CD4-positive, alpha-beta T cell treated with Interleukin-2 at 100 ng/mL for 4 hours (primary cell): ENCODE measurements around the gene TFPI.
"Not testable (repeated sequence)": the region's sequence is repeated elsewhere in the genome, so short reads cannot be mapped to it uniquely, and the experiment has no call there.

Experiments
- DNase-seq: peaks from one replicate; pipeline ENCODE4 v3.0.0-alpha.2; 2020; ENCODE audit warnings: low spot score

Gene TFPI

DNA sequence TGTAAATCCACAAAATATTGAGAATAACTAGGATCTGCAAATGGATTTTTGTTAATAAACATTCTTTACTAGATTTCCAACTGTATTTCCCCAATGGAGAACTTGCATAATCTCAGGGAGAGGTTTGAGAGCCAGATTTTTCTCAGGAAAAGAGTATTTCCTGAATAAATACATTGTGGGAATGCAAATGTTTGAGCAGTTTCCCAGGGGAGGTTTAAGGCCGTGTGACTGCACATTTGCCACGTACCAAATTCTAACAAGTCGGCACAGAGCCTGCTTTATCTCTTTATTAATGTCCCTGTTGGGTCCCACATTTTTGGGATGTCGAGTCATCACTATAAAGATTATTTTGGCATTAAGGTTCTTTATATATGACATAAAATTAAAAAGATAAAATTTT lies 27.0 kb downstream of the TFPI start:
- no peak for DNase-seq

DNA sequence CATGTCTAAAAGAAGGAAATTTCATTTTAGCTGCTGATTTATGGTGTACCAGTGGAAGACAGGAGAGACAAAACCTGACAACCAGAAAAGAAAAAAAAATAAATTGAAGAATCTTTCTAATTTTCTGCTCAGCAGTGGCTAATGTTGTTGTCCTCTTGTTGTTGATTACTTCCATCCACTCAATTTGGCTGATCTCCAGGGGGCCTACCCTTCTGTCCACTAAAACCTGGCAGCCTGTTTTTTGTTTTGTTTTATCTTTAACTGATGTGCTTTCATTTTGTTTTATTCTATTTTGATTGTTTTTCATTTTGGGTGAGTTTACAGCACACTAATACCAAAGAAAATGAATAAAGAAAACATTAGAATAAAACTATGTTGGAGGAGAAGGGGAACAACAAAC lies 27.4 kb downstream of the TFPI start:
- DNase-seq: no peak

DNA sequence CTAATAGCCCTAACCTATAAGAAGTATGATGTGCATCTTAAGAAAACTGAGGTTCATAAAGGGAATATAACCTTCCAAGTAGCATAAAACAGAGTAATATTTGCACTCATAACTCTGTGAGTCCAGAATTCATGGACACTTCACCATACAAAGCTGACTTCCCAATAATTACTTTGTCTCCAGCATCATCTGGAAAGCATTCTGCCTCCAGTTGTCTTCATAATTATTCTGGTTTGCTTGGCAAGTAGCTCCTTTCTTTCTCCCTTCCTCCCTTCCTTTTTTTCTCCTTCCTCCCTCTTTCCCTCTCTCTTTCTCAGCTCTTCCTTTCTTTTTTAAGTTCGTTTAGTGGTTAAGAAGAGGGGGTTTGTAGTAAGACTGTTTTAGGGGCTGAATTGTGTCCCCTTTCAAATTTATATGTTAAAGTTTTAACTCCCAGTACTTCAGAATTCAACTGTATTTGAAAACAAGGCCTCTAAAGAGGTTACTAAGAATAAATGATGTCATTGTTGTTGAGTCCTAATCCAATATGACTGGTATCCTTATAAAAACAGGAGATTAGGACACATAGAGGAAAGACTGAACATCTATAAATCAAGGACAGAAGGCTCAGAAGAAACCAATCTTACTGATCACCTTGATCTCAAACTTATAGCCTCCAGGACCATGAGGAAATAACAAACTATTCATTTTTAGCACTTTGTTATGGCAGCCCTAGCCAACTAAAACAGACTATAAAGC lies 28.9 kb downstream of the TFPI start:
- DNase-seq: no peak

DNA sequence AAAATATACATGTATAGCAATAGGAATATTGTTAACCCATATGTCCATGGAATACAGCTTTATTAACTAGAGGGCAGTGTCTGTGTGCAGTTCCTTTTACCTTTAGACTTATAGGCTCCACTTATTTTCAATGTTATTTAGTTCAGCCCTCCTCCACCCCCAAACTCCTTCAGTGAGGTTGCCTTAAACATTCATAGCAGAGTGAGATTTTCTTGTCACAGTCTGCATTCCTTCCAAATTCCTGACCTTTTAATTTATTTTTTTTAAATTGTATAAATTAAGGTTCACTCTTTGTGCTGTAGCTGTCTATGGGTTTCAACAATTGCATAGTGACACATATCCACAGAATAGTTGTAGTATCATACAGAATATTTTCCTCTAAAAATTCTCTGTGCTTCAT lies 30.9 kb downstream of the TFPI start:
- no peak for DNase-seq

DNA sequence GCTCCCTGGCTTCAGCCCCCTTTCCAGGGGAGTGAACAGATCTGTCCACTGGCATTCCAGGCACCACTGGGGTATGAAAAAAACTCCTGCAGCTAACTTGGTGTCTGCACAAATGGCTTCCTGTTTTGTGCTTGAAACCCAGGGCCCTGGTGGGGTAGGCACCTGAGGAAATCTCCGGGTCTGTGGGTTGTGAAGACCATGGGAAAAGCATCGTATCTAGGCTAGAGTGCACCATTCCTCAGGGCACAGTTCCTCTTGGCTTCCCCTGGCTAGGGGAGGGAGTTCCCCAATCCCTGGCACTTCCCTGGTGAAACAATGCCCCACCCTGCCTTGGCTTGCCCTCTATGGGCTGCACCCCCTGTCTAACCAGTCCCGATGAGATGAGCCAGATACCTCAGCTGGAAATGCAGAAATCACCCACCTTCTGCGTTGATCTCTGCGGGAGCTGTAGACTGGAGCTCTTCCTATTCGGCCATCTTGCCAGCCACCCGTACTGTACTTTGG lies 34.1 kb downstream of the TFPI start:
- no peak for DNase-seq

DNA sequence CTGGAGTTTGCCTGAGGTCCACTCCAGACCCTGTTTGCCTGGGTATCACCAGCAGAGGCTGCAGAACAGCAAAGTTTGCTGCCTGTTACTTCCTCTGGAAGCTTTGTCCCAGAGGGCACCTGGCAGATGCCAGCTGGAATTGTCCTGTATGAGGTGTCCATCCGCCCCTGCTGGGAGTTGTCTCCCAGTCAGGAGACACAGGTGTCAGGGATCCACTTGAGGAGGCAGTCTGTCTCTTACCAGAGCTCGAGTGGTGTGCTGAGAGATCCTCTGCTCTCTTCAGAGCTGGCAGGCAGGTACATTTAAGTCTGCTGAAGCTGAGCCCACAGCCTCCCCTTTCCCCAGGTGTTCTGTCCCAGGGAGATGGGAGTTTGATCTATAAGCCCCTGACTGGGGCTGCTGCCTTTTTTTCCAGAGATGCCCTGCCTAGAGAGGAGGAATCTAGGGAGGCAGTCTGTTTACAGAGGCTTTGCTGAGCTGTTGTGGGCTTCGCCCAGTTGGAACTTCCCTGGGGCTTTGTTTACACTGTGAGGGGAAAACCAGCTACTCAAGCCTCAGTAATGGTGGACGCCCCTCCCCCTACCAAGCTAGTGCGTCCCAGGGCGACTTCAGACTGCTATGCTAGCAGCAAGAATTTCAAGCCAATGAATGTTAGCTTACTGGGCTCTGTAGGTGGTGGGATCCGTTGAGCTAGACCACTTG lies 34.7 kb downstream of the TFPI start:
- DNase-seq: no peak

DNA sequence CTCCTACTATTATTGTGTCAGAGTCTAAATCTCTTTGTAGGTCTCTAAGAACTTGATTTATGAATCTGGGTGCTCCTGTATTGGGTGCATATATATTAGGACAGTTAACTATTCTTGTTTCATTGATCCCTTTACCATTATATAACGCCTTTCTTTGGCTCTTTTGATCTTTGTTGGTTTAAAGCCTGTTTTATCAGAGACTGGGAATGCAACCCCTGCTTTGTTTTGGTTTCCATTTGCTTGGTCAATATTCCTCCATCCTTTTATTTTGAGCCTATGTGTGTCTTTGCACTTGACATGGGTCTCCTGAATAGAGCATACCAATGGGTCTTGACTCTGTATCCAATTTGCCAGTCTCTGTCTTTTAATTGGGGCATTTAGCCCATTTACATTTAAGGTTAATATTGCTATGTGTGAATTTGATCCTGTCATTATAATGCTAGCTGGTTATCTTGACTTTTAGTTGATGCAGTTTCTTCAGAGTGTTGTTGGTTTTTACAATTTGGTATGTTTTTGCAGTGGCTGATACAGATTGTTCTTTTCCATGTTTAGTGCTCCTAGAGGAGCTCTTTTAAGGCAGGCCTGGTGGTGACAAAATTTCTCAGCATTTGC lies 36.4 kb downstream of the TFPI start:
- DNase-seq: not testable (repeated sequence)

DNA sequence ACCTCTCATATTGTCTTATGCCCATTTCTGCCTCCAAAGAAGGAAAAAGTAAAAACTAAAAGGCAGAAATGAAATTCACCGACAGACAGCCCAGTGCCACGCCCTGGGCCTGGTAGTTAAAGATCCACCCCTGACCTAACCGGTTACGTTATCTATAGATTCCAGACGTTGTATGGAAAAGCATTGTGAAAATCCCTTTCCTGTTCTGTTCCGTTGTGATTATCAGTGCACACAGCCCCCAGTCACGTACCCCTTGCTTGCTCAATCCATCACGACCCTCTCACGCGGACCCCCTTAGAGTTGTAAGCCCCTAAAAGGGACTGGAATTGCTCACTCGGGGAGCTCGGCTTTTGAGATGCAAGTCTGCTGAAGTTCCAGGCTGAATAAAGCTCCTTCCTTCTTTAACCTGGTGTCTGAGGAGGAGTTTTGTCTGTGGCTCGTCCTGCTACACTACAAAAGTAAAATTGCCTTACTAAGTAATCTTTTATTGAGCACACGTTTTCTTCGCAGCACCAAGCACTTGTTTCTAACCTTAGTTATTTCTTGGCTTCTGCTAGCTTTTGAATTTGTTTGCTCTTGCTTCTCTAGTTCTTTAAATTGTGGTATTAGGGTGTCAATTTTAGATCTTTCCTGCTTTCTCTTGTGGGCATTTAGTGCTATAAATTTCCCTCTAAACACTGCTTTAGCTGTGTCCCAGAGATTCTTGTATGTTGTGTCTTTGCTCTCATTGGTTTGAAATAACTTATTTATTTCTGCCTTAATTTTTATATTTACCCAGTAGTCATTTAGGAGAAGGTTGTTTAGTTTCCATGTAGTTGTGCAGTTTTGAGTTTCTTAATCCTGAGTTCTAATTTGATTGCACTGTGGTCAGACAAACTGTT lies 37.4 kb downstream of the TFPI start:
- not testable (repeated sequence) for DNase-seq

DNA sequence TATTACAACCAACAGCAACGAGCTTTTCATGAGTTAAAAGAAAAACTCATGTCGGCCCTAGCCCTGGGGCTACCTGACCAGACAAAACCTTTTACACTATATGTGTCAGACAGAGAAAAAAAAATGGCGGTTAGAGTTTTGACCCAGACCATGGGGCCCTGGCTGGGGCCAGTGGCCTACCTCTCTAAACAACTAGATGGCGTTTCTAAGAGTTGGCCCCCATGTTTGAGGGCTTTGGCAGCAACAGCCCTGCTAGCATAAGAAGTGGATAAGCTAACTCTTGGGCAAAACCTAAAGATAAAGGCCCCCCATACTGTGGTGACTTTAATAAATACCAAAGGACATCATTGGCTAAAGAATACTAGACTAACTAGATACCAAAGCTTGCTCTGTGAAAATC lies 39.3 kb downstream of the TFPI start:
- no peak for DNase-seq

DNA sequence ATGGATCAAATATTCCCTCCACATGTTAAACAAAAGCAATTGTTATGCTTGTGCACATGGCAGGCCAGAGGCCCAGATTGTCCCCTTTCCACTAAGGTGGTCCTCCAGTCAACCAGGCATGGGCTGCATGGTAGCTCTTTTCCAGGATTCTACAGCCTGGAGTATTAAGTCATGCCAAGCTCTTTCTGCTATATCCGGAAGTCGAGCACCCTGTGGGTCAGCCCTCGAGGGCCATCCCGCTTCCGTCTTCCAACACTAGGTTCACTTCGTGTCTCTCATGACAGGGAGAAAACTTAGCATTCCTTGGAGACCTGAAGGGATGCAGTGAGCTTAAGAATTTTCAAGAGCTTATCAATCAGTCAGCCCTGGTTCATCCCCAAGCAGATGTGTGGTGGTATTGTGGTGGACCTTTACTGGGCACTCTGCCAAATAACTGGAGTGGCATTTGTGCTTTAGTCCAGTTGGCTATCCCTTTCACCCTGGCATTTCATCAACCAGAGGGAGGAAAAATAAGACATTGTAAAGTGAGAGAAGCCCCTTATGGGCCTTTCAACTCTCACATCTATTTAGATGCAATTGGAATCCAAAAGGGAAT lies 39.9 kb downstream of the TFPI start:
- not testable (repeated sequence) for DNase-seq

DNA sequence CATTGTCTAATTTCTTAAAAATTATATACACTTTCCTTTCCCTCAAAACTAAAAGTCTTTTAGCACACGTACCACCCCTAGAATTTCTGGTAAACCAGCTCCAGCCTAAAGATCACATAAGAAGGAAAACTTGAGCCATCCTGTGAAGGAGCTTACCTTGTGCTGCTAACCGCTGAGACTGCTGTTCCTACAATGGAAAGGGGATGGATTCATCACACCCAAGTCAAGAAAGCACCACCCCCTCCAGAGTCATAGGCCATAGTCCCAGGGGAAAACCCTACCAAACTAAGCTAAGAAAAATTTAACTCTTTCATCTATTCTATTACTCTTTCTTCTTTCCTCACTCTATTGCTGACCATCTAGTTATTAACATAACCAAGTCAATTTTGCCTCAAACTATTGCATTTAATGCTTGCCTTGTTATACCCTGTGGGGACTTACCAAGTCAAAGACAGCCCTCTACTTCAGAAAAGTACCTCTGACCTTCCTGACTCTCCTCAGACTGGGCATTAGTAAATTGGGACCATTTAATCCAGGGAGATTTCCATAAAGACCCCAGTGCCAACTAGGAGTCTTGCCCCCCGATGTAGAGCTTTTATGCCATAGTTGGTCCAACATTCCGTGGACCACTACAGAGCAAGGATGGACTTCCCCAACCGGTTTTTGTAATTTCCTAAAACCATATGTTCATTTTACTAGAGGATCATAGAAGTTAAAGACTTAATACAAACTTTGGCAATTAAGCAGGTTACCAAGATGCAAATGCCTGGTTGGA lies 40.6 kb downstream of the TFPI start:
- not testable (repeated sequence) for DNase-seq

DNA sequence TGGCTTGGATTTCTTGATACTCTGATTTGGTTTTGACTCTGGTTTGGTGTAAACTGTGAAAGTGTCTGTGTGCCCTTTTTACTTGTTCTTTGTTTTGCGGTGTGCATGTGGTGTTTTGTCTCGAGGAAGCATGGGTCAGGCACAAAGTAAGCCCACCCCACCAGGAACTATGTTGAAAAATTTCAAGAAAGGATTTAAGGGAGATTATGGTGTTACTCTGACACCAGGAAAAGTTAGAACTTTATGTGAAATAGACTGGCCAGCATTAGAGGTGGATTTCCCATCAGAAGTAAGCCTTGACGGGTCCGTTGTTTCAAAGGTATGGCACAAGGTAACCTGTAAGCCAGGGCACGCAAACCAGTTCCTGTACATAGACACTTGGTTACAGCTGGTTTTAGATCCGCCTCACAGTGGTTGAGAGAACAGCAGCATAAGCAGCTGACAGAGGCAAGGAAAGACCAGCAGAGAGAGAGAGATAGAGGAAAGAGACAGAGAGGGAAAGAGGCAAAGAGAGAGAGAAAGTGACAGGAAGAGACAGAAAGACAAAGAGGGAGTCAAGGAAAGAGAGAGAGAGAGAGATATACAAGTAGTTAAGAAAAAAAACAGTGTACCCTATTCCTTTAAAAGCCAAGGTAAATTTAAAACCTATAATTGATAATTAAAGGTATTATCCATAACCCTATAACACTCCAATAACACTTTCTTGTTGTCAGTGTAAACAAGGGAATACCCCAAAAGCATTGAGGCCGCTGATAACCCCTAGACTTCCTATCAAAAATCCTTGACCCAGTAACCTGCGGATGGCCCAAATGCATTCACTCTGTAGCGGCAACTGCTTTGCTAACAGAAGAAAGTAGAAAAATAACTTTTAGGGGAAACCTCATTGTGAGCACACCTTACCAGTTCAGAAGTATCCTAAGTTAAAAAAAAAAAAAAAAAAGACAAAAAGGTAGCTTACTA lies 42.6 kb downstream of the TFPI start:
- DNase-seq: no peak

DNA sequence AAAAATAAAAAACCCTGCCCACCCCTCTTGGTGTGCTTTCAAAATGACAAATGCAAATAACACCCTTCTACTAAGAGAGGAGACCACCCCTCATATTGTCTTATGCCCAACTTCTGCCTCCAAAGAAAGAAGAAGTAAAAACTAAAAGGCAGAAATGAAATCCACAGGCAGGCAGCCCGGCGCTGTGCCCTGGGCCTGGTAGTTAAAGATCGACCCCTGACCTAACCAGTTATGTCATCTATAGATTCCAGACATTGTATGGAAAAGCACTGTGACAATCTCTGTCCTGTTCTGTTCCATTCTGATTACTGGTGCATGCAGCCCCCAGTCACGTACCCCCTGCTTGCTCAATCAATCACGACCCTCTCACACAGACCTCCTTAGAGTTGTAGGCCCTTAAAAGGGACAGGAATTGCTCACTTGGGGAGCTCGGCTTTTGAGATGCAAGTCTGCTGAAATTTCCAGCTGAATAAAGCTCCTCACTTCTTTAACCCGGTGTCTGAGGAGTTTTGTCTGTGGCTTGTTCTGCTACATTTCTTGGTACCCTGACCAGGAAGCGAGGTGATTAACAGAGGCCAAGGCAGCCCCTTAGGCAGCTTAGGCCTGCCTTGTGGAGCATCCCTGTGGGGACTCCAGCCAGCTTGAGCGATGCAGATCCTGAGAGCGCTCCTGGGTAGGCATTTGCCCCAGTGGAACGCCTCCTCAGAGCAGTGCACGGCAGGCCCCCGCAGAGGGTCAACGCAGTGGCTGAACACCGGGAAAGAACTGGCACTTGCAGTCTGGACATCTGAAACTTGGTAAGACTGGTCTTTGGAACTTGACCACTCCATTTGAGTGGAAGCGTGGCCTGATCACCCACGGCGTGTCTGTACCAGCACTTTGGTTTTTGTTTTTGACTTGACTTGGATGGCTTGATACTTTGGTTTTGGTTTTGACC lies 43.5 kb downstream of the TFPI start:
- not testable (repeated sequence) for DNase-seq

DNA sequence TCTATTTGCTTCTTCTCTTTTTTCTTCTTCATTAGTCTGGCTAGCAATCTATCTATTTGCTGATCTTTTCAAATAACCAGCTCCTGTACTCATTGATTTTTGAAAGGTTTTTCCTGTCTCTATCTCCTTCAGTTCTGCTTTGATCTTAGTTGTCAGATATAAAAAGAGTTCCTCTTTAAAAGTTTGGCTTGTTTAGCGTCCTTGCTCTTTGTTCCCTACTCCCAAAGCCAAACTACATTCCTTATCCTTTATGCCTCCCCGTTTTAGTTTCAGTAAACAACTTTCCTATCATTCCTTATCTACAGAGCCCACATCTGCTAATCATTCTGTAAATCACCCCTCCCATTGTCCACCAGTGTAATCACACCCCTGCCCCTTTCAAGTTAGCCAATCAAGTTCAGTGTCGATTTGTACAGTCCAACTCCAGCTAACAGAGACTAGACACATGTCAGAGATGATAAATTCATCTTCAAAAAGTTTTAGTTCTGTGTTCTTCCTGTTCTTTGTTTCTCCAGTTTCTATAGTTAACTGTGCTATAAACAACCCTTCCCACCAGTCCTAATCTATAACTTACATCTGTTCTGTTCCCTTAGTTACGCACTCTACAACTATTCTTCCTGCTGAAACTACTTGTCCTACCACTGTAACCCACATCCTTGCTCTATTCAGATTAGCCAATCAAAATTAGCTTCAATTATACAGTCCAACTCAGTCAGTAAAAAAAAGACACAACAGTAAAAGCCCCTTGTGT lies 44.4 kb downstream of the TFPI start:
- DNase-seq: no peak

DNA sequence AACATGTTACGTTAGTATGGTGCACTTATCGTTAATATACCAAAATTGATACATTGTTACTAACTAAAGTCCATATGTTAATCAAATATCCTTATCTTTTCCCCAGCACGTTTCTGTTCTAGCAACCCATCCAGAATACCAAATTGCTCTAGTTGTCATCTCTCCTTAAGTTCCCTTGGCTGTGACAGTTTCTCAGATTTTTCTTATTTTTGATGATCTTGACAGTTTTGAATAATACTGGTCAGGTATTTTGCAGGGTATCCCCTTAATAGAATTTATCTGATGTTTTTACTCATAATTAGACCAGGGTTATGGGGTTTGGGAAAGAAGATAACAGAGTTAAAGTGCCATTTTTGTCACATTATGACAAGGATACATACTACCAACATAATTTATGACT lies 47.8 kb downstream of the TFPI start:
- no peak for DNase-seq

DNA sequence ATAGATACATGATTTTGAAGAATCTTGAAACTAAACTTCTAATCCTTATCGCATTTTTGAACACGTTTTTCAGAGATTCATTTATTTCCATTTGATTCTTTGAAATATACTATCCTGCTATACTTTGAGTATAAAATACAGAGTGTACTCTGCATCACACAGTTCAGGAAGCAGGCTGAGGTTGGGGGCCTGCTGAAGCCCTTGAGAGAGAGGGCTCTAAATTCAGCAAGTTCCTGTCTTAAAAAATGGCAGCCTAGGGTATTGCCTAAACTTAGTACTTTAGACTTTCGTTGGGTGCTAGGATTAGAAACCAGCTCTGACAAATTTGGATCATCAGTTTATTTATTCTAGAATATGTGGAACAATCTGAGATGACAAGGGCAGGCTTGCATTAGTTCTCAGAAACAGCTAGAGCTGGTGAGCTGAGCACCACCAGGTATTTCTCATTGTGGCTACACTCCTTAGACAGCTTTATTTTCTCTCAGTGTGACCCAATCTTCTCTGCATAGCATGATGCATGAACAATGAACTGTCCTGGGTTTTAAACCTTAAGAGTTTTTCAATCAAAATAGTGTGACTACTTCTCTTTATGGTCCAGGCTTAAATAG lies 49.1 kb downstream of the TFPI start:
- no peak for DNase-seq

DNA sequence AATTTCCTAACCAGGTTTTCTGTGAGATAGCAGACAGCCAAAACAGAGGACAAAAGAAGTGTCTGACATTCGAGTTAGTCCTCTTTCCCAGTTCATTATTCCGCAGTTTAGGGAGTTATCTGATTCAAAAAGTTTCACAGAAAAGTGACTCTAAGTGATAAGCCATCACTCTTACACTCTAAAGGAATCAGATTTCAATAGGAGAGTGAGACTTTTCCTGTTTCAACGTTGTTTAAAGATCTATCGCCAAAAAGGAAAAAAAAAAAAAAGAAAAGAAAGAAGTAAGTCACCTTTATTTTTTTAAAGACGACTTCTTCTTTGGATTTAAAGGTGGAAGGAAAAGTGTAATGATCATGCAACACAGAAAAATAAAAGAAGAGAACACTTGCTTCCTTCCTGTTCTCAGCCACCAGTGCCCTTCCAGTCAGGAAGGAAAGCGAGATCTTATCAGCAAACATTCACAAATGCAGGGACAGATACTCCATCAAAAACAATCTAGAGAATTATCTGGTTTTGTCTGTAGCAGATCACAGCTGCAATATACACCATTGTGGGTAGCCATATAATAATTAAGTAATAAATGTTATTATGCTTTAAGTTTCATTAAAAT lies 49.8 kb downstream of the TFPI start:
- DNase-seq: no peak
